Measurements from ENCODE around the gene NXT1. TPM values are rescaled to one million over a fixed set of nuclear protein-coding genes. Genes with fewer than 3 reads are reported as not detected.

The NXT1 gene
- total and polyA plus RNA-seq, 11 donors, result 4.2 to 20.1 (median 9.1) TPM

DNA sequence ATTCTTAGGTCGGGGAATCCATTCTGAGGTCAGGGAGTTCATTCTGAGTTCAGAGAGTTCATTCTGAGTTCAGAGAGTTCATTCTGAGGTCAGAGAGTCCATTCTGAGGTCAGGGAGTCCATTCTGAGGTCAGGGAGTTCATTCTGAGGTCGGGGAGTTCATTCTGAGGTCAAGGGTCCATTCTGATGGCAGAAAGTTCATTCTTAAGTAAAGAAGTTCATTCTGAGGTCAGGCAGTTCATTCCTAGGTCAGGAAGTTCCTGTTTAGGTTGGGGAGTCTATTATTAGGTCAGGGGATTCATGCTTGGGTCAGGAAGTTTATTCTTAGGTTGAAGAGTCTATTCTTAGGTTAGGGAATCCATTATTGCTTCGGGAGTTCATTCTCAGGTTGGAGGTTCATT lies 16.5 kb upstream of the NXT1 start:
- intact Hi-C loops (cut with DNase I), result loop anchor here in 6 of 10 donors (5.0 to 10.0 kb wide), 7 partner anchors 52 to 999 kb away; no protein-coding TSS in a partner anchor
- H3K4me3 ChIP-seq, result no peak overlapping the region
- no peak for TF ChIP-seq POLR2A (IDR thresholded peaks at IDR 0.05)
- TF ChIP-seq, protein P1, sequence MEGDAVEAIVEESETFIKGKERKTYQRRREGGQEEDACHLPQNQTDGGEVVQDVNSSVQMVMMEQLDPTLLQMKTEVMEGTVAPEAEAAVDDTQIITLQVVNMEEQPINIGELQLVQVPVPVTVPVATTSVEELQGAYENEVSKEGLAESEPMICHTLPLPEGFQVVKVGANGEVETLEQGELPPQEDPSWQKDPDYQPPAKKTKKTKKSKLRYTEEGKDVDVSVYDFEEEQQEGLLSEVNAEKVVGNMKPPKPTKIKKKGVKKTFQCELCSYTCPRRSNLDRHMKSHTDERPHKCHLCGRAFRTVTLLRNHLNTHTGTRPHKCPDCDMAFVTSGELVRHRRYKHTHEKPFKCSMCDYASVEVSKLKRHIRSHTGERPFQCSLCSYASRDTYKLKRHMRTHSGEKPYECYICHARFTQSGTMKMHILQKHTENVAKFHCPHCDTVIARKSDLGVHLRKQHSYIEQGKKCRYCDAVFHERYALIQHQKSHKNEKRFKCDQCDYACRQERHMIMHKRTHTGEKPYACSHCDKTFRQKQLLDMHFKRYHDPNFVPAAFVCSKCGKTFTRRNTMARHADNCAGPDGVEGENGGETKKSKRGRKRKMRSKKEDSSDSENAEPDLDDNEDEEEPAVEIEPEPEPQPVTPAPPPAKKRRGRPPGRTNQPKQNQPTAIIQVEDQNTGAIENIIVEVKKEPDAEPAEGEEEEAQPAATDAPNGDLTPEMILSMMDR (IDR thresholded peaks at IDR 0.05), result no peak
- H3K36me3 ChIP-seq, result no peaks in the 10 kb centered on the region
- no peaks in the 10 kb centered on the region for H3K9me3 ChIP-seq
- WGBS, 4 donors, result 44 to 53% (median 46%) methylated on average over 3 of the region's 3 CpGs
- no peaks in the 10 kb centered on the region for H3K27me3 ChIP-seq
- no peak overlapping the region for H3K27ac ChIP-seq
- ATAC-seq (peak in 2 of 4 donors; percentile 22 to 41), DNase-seq (no peak)
- peaks cover 0 to 14% (median 0%) of the 10 kb centered on the region in 12 donors for H3K4me1 ChIP-seq

DNA sequence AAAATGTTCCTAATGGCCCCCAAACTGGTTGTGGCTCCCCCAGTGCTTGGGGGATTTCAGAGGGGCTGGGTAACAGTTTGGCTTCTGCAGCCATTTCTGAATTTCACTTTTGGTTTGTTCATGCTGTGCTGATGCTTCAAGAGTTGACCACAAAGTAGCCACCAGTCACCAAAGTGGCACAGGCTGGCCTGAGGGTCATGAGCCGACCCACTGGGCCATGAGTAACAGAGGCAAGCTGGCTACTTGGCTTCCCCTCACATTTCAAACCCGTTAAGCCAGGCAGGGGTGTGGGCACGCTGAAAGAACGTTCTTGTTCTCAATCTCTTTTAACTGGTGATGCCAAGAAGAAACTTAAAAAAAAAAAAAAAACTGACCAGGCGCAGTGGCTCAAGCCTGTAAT lies 15.1 kb upstream of the NXT1 start:
- intact Hi-C loops (cut with DNase I), result loop anchor here in 7 of 10 donors (5.0 to 10.0 kb wide), 8 partner anchors 88 to 1001 kb away; partner anchors contain the start of gene THBD (in 1 of the 7)
- WGBS, 4 donors, result 96 to 99% (median 97%) methylated on average over 5 of the region's 5 CpGs

DNA sequence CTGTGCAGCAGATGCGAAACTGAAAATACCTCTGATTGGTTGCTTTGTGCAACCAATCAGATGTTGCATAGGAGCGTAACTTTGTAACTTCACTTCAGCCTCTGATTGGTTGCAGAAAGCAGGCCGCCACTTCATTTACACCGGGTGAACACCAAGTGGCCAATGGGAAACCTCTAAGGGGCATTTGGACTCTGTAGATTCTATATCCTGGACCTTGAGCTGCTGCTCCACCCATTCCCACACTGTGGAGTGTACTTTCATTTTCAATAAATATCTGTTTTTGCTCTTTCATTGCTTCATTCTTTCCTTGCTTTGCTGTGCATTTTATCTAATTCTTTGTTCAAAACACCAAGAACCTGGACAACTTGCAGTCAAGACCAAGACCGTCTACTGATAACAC lies 14.1 kb upstream of the NXT1 start:
- intact Hi-C loops (cut with DNase I), result loop anchor here in 7 of 10 donors (5.0 to 10.0 kb wide), 8 partner anchors 89 to 1002 kb away; partner anchors contain the start of gene THBD (in 1 of the 7)
- WGBS, 4 donors, result 90 to 94% (median 91%) methylated on average over 5 of the region's 5 CpGs
- no peak for DNase-seq
- Histone ChIP-seq H3K36me3 (no peaks in the 10 kb centered on the region), H3K9me3 (no peaks in the 10 kb centered on the region), H3K27ac (no peak overlapping the region), H3K27me3 (no peaks in the 10 kb centered on the region), H3K4me3 (no peak overlapping the region), H3K4me1 (peaks cover 0 to 16% (median 3%) of the 10 kb centered on the region in 12 donors)
- no peak for TF ChIP-seq POLR2A (IDR thresholded peaks at IDR 0.05)
- TF ChIP-seq, protein P1 (IDR thresholded peaks at IDR 0.05), result no peak
- ATAC-seq, result no peak

More for the DNA sequence above, 15.1 kb upstream of the NXT1 start:
- no peaks in the 10 kb centered on the region for H3K27me3 ChIP-seq
- H3K4me3 ChIP-seq, result no peak overlapping the region
- ATAC-seq (no peak), DNase-seq (no peak)
- H3K36me3 ChIP-seq, result no peaks in the 10 kb centered on the region
- peaks cover 0 to 15% (median 3%) of the 10 kb centered on the region in 12 donors for H3K4me1 ChIP-seq
- TF ChIP-seq POLR2A (IDR thresholded peaks at IDR 0.05), result no peak
- TF ChIP-seq, protein P1 (IDR thresholded peaks at IDR 0.05), result no peak
- H3K27ac ChIP-seq, result no peak overlapping the region
- H3K9me3 ChIP-seq, result no peaks in the 10 kb centered on the region

DNA sequence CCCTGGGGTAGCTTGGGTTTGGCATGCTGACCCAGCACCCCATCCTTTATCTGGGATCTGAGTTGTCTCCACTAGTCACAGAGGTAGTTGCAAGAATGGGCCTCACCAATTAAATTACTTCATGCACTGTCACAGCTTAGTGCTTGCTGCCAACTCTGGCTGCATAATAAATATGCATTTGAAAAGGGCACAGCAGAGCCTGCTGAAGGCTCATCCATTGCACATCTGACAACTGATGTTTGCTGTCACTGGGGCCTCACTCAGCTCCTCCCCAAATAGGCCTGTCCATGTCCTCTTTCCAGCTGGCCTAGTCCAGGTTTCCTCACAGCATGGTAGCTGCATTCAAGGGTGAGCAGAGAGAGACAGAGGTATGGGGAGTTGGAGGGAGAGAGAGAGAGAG lies 13.3 kb upstream of the NXT1 start:
- Histone ChIP-seq H3K9me3 (no peaks in the 10 kb centered on the region), H3K27ac (no peak overlapping the region), H3K4me3 (no peak overlapping the region), H3K4me1 (peaks cover 0 to 16% (median 3%) of the 10 kb centered on the region in 12 donors), H3K36me3 (no peaks in the 10 kb centered on the region), H3K27me3 (no peaks in the 10 kb centered on the region)
- intact Hi-C loops (cut with DNase I), result loop anchor here in 7 of 10 donors (5.0 to 10.0 kb wide), 8 partner anchors 90 to 1003 kb away; partner anchors contain the start of gene THBD (in 1 of the 7)
- ATAC-seq (no peak), DNase-seq (no peak)
- TF ChIP-seq, protein P1 (IDR thresholded peaks at IDR 0.05), result no peak
- no peak for TF ChIP-seq POLR2A (IDR thresholded peaks at IDR 0.05)

Measured in heart left ventricle (tissue), 16 donors.